Measurements from ENCODE around the gene TDG.

- TF ChIP-seq CTCF (IDR thresholded peaks at IDR 0.05; ENCODE audit: low read length): no peak
- no peak for TF ChIP-seq EZH2 (IDR thresholded peaks at IDR 0.05; ENCODE audit: borderline replicate concordance, low read length)
Observed at GRCh38 chr12:104012331-104012730, 46.7 kb downstream of the TDG start.
